Measurements from ENCODE around the gene OVCA2.

DNA sequence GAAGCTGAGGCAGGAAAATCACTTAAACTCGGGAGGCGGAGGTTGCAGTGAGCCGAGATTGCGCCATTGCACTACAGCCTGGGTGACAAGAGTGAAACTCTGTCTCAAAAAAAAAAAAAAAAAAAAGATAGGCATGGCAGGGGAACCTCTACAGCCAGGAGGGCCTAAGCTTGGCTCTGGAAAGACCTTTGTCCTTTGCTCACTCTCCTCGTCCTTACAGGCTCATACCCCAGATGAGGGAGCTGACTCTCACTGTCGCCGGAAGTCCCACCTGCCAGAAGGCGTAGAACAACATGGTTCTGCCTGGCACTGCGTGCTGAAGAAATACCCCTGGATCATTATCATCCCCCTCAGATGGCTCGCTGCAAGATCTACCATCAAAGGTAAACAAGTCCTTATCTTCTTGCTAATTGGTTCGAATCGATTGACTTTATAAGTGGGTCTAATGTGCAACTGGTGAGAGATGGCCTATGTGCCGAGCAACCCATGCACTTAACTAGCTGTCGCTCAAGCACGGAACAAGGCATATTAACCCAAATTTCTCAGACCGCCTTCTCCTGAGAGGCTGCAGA, 46.4 kb upstream of the OVCA2 start:
- TF ChIP-seq, protein P1, sequence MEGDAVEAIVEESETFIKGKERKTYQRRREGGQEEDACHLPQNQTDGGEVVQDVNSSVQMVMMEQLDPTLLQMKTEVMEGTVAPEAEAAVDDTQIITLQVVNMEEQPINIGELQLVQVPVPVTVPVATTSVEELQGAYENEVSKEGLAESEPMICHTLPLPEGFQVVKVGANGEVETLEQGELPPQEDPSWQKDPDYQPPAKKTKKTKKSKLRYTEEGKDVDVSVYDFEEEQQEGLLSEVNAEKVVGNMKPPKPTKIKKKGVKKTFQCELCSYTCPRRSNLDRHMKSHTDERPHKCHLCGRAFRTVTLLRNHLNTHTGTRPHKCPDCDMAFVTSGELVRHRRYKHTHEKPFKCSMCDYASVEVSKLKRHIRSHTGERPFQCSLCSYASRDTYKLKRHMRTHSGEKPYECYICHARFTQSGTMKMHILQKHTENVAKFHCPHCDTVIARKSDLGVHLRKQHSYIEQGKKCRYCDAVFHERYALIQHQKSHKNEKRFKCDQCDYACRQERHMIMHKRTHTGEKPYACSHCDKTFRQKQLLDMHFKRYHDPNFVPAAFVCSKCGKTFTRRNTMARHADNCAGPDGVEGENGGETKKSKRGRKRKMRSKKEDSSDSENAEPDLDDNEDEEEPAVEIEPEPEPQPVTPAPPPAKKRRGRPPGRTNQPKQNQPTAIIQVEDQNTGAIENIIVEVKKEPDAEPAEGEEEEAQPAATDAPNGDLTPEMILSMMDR (IDR thresholded peaks at IDR 0.05): no peak
- no peak for TF ChIP-seq EP300 (IDR thresholded peaks at IDR 0.05; ENCODE audit: borderline replicate concordance in 1 of 2, low read depth in 1 of 2, low read length in 1 of 2)
- TF ChIP-seq EZH2phosphoT487 (IDR thresholded peaks at IDR 0.05; ENCODE audit: borderline replicate concordance, low read depth): no peak
- TF ChIP-seq MEF2A (IDR thresholded peaks at IDR 0.05; ENCODE audit: borderline replicate concordance, low read depth): no peak
- TF ChIP-seq YY1 (IDR thresholded peaks at IDR 0.05; ENCODE audit: low read depth): no peak
- no peak for TF ChIP-seq CHD2 (IDR thresholded peaks at IDR 0.05; ENCODE audit: low read length, partially characterized antibody)

Data from SK-N-SH (cell line).